H54 (cell line): Measurements from ENCODE around the gene INSYN1.

ENCODE experiments used
- DNase-seq: peaks from one replicate; pipeline ENCODE4 v3.0.0; 2011; ENCODE audit warnings: low spot score, mixed read lengths; ENCODE audit not compliant: insufficient read length
- FAIRE-seq: peaks from 3 replicates; lab custom pipeline; 2011; peaks lifted over from hg19 to GRCh38; lab: Jason Lieb, UNC
- POLR2A ChIP-seq: IDR thresholded peaks from 2 replicates; pipeline ENCODE4 v1.6.1; 2011; ENCODE audit warnings: low read depth, mild to moderate bottlenecking, low read length

Gene INSYN1

GRCh38 chr15:73760330-73761329, 7.5 kb upstream of the INSYN1 start:
- TF ChIP-seq POLR2A = no peak
- DNase-seq (no peak), FAIRE-seq (no peak)

- DNase-seq (no peak), FAIRE-seq (no peak)
- no peak for TF ChIP-seq POLR2A
Measured at GRCh38 chr15:73758461-73758860, 5.3 kb upstream of the INSYN1 start.

- no peak for FAIRE-seq
- DNase-seq = no peak
- TF ChIP-seq POLR2A = no peak
Measured at GRCh38 chr15:73757571-73757970, 4.4 kb upstream of the INSYN1 start.

- FAIRE-seq = no peak
- no peak for TF ChIP-seq POLR2A
- no peak for DNase-seq
Measured at GRCh38 chr15:73756947-73757513, 3.9 kb upstream of the INSYN1 start.

- no peak for TF ChIP-seq POLR2A
- FAIRE-seq (no peak), DNase-seq (no peak)
Measured at GRCh38 chr15:73756390-73756789, 3.2 kb upstream of the INSYN1 start.

- FAIRE-seq (no peak), DNase-seq (no peak)
- TF ChIP-seq POLR2A = no peak
Measured at GRCh38 chr15:73755946-73756345, 2.8 kb upstream of the INSYN1 start.

GRCh38 chr15:73755481-73755880, 2.3 kb upstream of the INSYN1 start:
- no peak for TF ChIP-seq POLR2A
- DNase-seq = no peak
- no peak for FAIRE-seq

GRCh38 chr15:73754461-73754860, 1.3 kb upstream of the INSYN1 start:
- FAIRE-seq (no peak), DNase-seq (no peak)
- TF ChIP-seq POLR2A = no peak

GRCh38 chr15:73752806-73753193, 351 bp downstream of the INSYN1 start:
- no peak for DNase-seq
- FAIRE-seq = no peak
- TF ChIP-seq POLR2A = no peak

GRCh38 chr15:73751899-73752805, 999 bp downstream of the INSYN1 start:
- DNase-seq = no peak
- no peak for FAIRE-seq
- TF ChIP-seq POLR2A = no peak

- no peak for TF ChIP-seq POLR2A
- FAIRE-seq (no peak), DNase-seq (no peak)
Measured at GRCh38 chr15:73751511-73751898, 1.6 kb downstream of the INSYN1 start.

GRCh38 chr15:73750951-73751350, 2.2 kb downstream of the INSYN1 start:
- TF ChIP-seq POLR2A = no peak
- no peak for FAIRE-seq

GRCh38 chr15:73750438-73750837, 2.7 kb downstream of the INSYN1 start:
- DNase-seq (no peak), FAIRE-seq (no peak)
- TF ChIP-seq POLR2A = no peak

More at GRCh38 chr15:73750951-73751350, 2.2 kb downstream of the INSYN1 start:
- no peak for DNase-seq
